A549 (cell line): ENCODE measurements around the gene TNFAIP2. TPM values are rescaled to one million over a fixed set of nuclear protein-coding genes. Genes with fewer than 3 reads are reported as not detected.
A peak's percentile ranks its signal among the peaks of the same experiment; 100 is the strongest.

Source experiments
- ATAC-seq, 2 experiments: fragments of 200-7000 bp in 1 of 2; fragments of >200 bp in 1 of 2; cut with Nextera tagmentation in 1 of 2; cut with Tn5 transposase in 1 of 2; 3 replicates each; pipeline versions ENCODE4 v1.8.0 to v1.9.1; 2018 to 2020; ENCODE audit warnings: mild to moderate bottlenecking in 1 of 2, moderate library complexity in 1 of 2
- CTCF ChIA-PET: fragments of 300-600 bp; sonication (Branson Sonifier 250); formaldehyde crosslinking; extraction: SDS; loops from one replicate; lab custom pipeline; 2021; ENCODE audit warnings: antibody characterized with exemption, inconsistent platforms; lab: Yijun Ruan, JAX
- POLR2A ChIA-PET: fragments of 350-600 bp; formaldehyde crosslinking; extraction: SDS; loops from one replicate; lab custom pipeline; 2021; ENCODE audit warnings: antibody characterized with exemption, inconsistent platforms; lab: Yijun Ruan, JAX
- DNase-seq, 2 experiments: peaks; one replicate each; pipeline versions ENCODE4 v3.0.0 to v3.0.0-alpha.2; 2011 to 2016; ENCODE audit warnings: low read depth in 1 of 2, low spot score in 1 of 2
- FAIRE-seq: peaks from 2 replicates; lab custom pipeline; 2011; peaks lifted over from hg19 to GRCh38; lab: Jason Lieb, UNC
- H3K27ac ChIP-seq, 2 experiments: fragments of >200 bp; sonication (Bioruptor Twin); formaldehyde crosslinking; 3 replicates each; pipeline ENCODE4 v1.5.1; 2016 to 2017
- H3K4me1 ChIP-seq: fragments of >200 bp; sonication (Bioruptor Twin); formaldehyde crosslinking; 3 replicates; pipeline ENCODE4 v1.6.1; 2016
- H3K4me2 ChIP-seq: fragments of >200 bp; sonication (Bioruptor Twin); formaldehyde crosslinking; 3 replicates; pipeline ENCODE4 v1.6.1; 2016
- H3K4me3 ChIP-seq: fragments of >200 bp; sonication (Bioruptor Twin); formaldehyde crosslinking; 3 replicates; pipeline ENCODE4 v1.5.1; 2016
- H3K9me3 ChIP-seq: fragments of >200 bp; sonication (Bioruptor Twin); formaldehyde crosslinking; 3 replicates; pipeline ENCODE4 v1.6.1; 2016
- CEBPB ChIP-seq, 2 experiments: fragments of >200 bp in 1 of 2; sonication (Bioruptor Twin) in 1 of 2; formaldehyde crosslinking in 1 of 2; IDR thresholded peaks; 2 replicates each; pipeline ENCODE4 v1.6.1; 2012 to 2016
- EHF ChIP-seq: fragments of 250-450 bp; sonication (Bioruptor Pico); IDR thresholded peaks from 2 replicates; pipeline ENCODE4 v1.5.0; 2020; ENCODE audit warnings: mild to moderate bottlenecking
- EHMT2 ChIP-seq: fragments of 200-600 bp; sonication (generic); IDR thresholded peaks from 2 replicates; pipeline ENCODE4 v1.6.1; 2016; ENCODE audit warnings: antibody characterized with exemption, low read depth, mild to moderate bottlenecking, moderate library complexity
- EP300 ChIP-seq, 2 experiments: fragments of >200 bp; sonication (Bioruptor Twin); formaldehyde crosslinking; IDR thresholded peaks; 2 replicates in 1 of 2; 3 replicates in 1 of 2; pipeline ENCODE4 v1.6.1; 2016 to 2017
- HEYL ChIP-seq: fragments of 250-450 bp; sonication (Bioruptor Pico); IDR thresholded peaks from 2 replicates; pipeline ENCODE4 v1.8.0; 2021; ENCODE audit warnings: mild to moderate bottlenecking, moderate library complexity
- HOXA7 ChIP-seq: fragments of 250-450 bp; sonication (Bioruptor Pico); IDR thresholded peaks from 2 replicates; pipeline ENCODE4 v1.5.0; 2020; ENCODE audit warnings: mild to moderate bottlenecking, moderate library complexity
- POLR2AphosphoS2 ChIP-seq: conservative IDR thresholded peaks from 2 replicates; pipeline ENCODE4 v1.6.1; 2012; ENCODE audit warnings: low read length, improper control_type of control experiment, inconsistent platforms
- RAD21 ChIP-seq, 2 experiments: fragments of >200 bp in 1 of 2; sonication (Bioruptor Twin) in 1 of 2; formaldehyde crosslinking in 1 of 2; IDR thresholded peaks in 1 of 2; conservative IDR thresholded peaks in 1 of 2; 2 replicates in 1 of 2; 3 replicates in 1 of 2; pipeline ENCODE4 v1.6.1; 2012 to 2018; ENCODE audit warnings: inconsistent platforms in 1 of 2
- REST ChIP-seq: fragments of 200-600 bp; sonication (generic); IDR thresholded peaks from 2 replicates; pipeline ENCODE4 v1.6.1; 2016; ENCODE audit warnings: antibody characterized with exemption, mild to moderate bottlenecking, moderate library complexity
- SMC3 ChIP-seq: fragments of >200 bp; sonication (Bioruptor Twin); formaldehyde crosslinking; IDR thresholded peaks from 3 replicates; pipeline ENCODE4 v1.6.1; 2018; ENCODE audit warnings: inconsistent platforms
- ZFP36 ChIP-seq: fragments of 450-650 bp; IDR thresholded peaks from 2 replicates; pipeline ENCODE4 v1.6.1; 2014; ENCODE audit warnings: borderline replicate concordance; ENCODE audit not compliant: partially characterized antibody
- WGBS: methylation state at CpG from one replicate; pipeline ENCODE4 v1.1.6; 2017; ENCODE audit errors: missing lambda C conversion rate; 5-methylcytosine and 5-hydroxymethylcytosine counted together
- polyA plus RNA-seq, 4 experiments: library from polyadenylated mRNA; depleted of rRNA in 3 of 4; stranded (reverse); fragments of >200 nt; fragmentation: RNase III in 1 of 4; extraction: RNeasy Plus Mini Kit Qiagen cat#74134 plus additional on column Dnase treatment in 1 of 4; gene quantifications; 2 replicates in 3 of 4; 3 replicates in 1 of 4; pipeline ENCODE4 v1.2.3, GENCODE V29; 2011 to 2017
- TF ChIP-seq, protein P1 (sequence below): IDR thresholded peaks from 2 replicates; pipeline ENCODE4 v1.6.1; 2012; ENCODE audit warnings: low read depth, borderline replicate concordance
- TF ChIP-seq, protein P2 (sequence below): fragments of >200 bp; sonication (Bioruptor Twin); formaldehyde crosslinking; IDR thresholded peaks from 3 replicates; pipeline ENCODE4 v1.5.1; 2016

The TNFAIP2 gene
- polyA plus RNA-seq, 2 of the 4 experiments (the other 2 are of a cell fraction) = 222 to 254 TPM

- ChIA-PET CTCF (interaction anchor here (11.1 kb wide), 1 partner anchor 19 kb away, joined by 259 read pairs; the partner anchor contains the start of gene EXOC3L4), POLR2A (no interaction called here)
- FAIRE-seq = no peak
- no peak overlapping the region for H3K4me2 ChIP-seq
- no peaks in the 10 kb centered on the region for H3K4me1 ChIP-seq
- H3K9me3 ChIP-seq = no peaks in the 10 kb centered on the region
- no peak for DNase-seq
- TF ChIP-seq EP300 (IDR thresholded peaks at IDR 0.05) (no peak), HOXA7 (no peak)
- H3K27ac ChIP-seq = no peak overlapping the region
- WGBS = 87% methylated on average over 2 of the region's 2 CpGs
- ATAC-seq = no peak
- H3K4me3 ChIP-seq = no peak overlapping the region
Observed at GRCh38 chr14:103081951-103082350, 41.3 kb upstream of the TNFAIP2 start.

DNA sequence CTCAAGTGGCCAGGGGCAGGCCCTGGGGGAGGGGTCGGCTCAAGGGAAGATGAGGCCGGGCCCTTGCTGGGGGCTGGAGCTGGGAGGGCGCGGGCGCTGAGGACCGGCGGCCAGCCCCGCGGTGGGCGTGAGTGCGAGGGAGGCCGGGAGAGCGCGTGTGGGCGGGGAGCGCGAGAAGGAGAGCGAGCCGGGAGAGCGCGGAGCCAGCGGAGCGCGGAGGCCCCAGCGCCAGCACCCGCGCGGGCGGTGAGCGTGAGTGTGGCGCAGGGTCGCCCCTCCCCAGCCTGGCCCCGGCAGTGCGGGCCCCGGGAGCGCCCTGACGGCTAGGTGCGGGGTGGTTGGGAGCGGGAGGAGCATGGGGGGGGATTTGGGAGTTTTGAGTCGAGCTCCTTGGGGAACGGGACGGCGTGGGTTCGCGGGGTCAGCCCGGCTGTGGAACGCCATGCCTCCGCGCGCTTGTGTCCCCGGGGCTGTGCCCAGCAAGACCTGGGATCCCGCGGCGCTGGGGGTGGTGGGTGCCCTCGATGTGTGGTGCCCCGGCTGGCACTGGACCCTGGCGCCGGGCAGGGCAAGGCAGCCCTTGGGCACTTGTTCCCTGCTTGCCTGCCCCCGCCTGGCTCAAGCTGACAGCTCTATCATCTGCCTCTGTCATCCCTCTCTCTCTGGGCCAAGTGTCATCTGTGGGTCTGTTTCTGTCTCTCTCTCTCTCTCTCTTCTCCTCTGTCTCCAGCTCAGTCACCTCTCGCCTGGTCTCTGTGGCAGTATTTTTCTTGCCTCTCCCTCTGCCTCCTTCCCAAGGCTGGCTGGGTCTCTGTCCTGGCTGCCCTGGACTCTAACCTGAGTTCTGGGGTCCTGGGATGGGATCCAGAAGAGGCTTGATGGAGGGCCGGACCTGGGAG is 39.0 kb upstream of the TNFAIP2 start, which contains the start of gene LBHD2:
Gene LBHD2, plus strand, starts transcription at position 190 of the 899 bp plus-strand sequence. CDS start 1,803 bp downstream, outside the sequence.
- ATAC-seq (peak in 1 of 2 experiments; percentile 17; a peak in 3 of 6 replicates), DNase-seq (no peak), FAIRE-seq (no peak)
- ChIA-PET POLR2A (no interaction called here), CTCF (interaction anchor here (0.7 to 3.7 kb wide), 8 partner anchors 8 to 389 kb away, joined by 3 to 22 read pairs (median 3); no protein-coding TSS in a partner anchor)
- Histone ChIP-seq H3K4me1 (no peaks in the 10 kb centered on the region), H3K4me3 (no peak within 1 kb of the TSS), H3K4me2 (no peak within 1 kb of the TSS), H3K27ac (peak within 1 kb of the TSS in 1 of 2 experiments; percentile 21; a peak in 2 of 6 replicates), H3K9me3 (no peaks in the 10 kb centered on the region)
- 82% methylated on average over 57 of the region's 61 CpGs for WGBS
- TF ChIP-seq CEBPB (IDR thresholded peaks at IDR 0.05) (no peak), REST (no peak), EHF (CRISPR knock-in tag) (no peak), EHMT2 (no peak)
- TF ChIP-seq, protein P1, sequence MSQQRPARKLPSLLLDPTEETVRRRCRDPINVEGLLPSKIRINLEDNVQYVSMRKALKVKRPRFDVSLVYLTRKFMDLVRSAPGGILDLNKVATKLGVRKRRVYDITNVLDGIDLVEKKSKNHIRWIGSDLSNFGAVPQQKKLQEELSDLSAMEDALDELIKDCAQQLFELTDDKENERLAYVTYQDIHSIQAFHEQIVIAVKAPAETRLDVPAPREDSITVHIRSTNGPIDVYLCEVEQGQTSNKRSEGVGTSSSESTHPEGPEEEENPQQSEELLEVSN = no peak

DNA sequence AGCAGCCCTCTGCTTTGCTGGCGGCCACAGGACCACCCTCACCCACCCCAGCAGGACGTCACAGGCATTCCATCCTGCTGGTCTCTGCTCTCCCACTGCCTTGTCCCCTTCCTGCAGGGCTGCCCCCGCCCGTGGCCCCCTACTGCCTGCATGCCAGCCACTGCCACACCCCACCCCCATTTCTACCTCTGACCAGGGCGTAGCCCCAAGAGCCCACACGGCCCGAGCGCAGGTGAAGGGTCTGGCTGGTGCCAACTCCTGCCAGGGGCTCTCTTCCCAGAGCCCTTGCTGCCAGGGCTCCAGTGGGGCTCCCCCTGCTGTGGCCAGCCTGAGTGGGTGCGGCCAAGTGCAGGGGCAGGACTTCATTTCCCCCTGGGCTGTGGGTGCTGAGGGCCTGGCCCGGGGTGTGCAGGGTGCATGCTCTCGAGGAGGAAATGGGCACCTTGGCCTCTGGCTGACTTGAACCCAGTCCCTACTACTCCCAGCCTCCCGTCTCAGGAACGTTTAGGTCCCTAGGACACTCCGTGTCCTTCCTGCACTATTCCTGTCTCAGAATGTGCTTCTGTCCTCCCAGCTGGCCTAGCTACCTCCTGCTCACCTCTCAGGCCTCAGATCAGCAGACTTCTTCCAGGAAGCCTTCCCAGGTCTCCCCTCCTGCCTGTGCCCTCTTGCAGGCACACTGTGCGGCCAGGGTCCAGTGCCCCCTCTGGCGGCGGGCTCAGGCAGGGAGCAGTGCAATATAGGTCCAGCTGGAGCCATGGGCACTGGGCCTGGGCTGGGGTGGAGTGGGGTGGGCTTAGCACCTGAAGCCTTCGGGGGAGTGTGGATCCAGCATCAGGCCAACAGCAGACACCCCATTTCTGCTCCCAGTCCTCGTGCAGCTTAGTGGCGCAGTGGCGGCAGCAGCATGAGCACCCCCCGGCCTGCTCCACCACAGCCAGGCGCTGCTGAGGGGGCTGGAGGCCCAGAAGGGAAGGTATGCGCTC is 37.9 kb upstream of the TNFAIP2 start:
- ATAC-seq (peak; percentile 60 to 85; a peak in 4 of 6 replicates), FAIRE-seq (no peak), DNase-seq (no peak)
- peak overlapping the region in 1 of 2 experiments; percentile 29; a peak in 1 of 6 replicates for H3K27ac ChIP-seq
- ChIA-PET POLR2A (no interaction called here), CTCF (interaction anchor here (0.6 to 8.5 kb wide), 7 partner anchors 9 to 391 kb away, joined by 3 to 97 read pairs (median 4); no protein-coding TSS in a partner anchor)
- WGBS = 77% methylated on average over 14 of the region's 24 CpGs
- H3K4me2 ChIP-seq = no peak overlapping the region
- no peak overlapping the region for H3K4me3 ChIP-seq
- no peaks in the 10 kb centered on the region for H3K9me3 ChIP-seq
- no peaks in the 10 kb centered on the region for H3K4me1 ChIP-seq
- TF ChIP-seq SMC3 = peak; percentile 38; the same call in 2 of the 3 replicates
- TF ChIP-seq, protein P2, sequence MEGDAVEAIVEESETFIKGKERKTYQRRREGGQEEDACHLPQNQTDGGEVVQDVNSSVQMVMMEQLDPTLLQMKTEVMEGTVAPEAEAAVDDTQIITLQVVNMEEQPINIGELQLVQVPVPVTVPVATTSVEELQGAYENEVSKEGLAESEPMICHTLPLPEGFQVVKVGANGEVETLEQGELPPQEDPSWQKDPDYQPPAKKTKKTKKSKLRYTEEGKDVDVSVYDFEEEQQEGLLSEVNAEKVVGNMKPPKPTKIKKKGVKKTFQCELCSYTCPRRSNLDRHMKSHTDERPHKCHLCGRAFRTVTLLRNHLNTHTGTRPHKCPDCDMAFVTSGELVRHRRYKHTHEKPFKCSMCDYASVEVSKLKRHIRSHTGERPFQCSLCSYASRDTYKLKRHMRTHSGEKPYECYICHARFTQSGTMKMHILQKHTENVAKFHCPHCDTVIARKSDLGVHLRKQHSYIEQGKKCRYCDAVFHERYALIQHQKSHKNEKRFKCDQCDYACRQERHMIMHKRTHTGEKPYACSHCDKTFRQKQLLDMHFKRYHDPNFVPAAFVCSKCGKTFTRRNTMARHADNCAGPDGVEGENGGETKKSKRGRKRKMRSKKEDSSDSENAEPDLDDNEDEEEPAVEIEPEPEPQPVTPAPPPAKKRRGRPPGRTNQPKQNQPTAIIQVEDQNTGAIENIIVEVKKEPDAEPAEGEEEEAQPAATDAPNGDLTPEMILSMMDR = peak; percentile 30
- TF ChIP-seq POLR2AphosphoS2 = no peak
- TF ChIP-seq ZFP36 = peak; percentile 84
- TF ChIP-seq RAD21 (conservative IDR thresholded peaks at IDR 0.05 in 1 of 2, IDR thresholded peaks at IDR 0.05 in 1 of 2) = peak; percentile 23 to 46; a peak in 2 of 5 replicates
- TF ChIP-seq, protein P1 = no peak
- TF ChIP-seq HEYL (CRISPR knock-in tag) = no peak
